AG10803 (cell line): Measurements from ENCODE around the gene RTN4.

Source experiments
- DNase-seq: peaks from one replicate; pipeline ENCODE4 v3.0.0; 2010; ENCODE audit warnings: low read depth
- H3K4me3 ChIP-seq: 2 replicates; pipeline ENCODE4 v1.5.1; 2011; ENCODE audit warnings: mild to moderate bottlenecking, low read length, control low read depth
- TF ChIP-seq, protein P1 (sequence below): conservative IDR thresholded peaks from 2 replicates; pipeline ENCODE4 v1.5.1; 2011; ENCODE audit warnings: mild to moderate bottlenecking, low read length, control low read depth, inconsistent platforms

The RTN4 gene

DNA sequence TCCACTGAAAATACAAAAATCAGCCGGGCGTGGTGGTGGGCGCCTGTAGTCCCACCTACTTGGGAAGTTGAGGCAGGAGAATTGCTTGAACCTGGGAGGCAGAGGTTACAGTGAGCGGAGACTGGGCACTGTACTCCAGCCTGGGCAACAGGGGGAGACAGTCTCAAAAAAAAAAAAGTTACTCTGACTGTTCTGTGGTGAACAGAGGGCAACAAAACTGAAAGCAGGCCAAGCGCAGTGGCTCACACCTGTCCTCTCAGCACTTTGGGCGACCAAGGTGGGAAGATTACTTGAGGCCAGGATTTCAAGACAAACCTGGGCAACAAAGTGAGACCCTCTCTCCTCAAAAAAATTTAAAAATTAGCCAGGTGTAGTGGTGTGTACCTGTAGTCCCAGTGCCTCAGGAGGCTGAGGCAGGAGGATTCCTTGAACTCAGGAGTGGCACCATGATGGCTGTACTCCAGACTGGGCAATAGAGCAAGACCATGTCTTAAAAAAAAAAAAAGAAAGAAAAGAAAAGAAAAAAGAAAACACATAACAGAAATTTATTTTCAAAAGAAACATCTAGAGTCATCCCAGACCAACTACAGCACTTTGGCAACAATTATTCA, 13.6 kb upstream of the RTN4 start:
- no peak overlapping the region for H3K4me3 ChIP-seq
- DNase-seq, result no peak
- TF ChIP-seq, protein P1, sequence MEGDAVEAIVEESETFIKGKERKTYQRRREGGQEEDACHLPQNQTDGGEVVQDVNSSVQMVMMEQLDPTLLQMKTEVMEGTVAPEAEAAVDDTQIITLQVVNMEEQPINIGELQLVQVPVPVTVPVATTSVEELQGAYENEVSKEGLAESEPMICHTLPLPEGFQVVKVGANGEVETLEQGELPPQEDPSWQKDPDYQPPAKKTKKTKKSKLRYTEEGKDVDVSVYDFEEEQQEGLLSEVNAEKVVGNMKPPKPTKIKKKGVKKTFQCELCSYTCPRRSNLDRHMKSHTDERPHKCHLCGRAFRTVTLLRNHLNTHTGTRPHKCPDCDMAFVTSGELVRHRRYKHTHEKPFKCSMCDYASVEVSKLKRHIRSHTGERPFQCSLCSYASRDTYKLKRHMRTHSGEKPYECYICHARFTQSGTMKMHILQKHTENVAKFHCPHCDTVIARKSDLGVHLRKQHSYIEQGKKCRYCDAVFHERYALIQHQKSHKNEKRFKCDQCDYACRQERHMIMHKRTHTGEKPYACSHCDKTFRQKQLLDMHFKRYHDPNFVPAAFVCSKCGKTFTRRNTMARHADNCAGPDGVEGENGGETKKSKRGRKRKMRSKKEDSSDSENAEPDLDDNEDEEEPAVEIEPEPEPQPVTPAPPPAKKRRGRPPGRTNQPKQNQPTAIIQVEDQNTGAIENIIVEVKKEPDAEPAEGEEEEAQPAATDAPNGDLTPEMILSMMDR, result no peak

DNA sequence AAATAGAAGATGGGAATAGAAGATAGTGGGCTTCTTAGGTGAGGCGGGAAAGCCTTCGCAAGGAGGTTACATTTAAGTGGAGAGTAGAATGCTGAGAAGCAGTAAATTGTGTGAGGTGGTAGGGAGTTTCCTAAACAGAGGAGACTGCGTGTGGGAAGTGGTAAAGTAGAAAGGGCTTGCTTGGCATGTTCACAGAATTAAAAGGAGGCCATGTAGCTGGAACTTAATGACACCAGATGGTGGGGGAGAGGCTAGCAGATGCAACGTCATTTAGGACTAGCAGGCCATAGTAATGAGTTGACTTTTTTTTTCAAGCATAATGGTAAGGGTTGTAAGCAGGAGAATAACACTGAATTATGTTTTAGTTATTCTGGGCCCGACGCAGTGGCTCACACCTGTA, 13.0 kb upstream of the RTN4 start:
- TF ChIP-seq, protein P1, result no peak
- H3K4me3 ChIP-seq, result no peak overlapping the region
- DNase-seq, result peak; percentile 23

DNA sequence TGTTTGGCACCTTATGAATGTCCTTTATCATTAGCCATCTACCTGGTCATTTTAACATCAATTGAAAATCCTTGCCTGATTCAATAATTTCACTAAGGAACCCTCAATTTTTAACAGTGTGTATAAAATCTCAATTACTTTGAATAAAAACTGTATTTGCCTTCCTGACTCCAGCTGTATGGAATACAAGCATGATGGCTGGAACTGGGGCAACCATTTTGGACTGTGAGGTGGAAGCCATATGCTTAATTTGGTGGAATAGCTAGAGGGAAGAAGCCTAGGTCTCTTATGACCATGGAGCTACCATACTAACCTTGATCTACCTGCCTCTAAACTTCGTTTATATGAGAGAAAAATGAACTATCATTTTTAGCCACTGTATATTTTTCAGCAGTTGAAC, 12.5 kb upstream of the RTN4 start:
- TF ChIP-seq, protein P1, result no peak
- no peak for DNase-seq
- H3K4me3 ChIP-seq, result no peak overlapping the region

DNA sequence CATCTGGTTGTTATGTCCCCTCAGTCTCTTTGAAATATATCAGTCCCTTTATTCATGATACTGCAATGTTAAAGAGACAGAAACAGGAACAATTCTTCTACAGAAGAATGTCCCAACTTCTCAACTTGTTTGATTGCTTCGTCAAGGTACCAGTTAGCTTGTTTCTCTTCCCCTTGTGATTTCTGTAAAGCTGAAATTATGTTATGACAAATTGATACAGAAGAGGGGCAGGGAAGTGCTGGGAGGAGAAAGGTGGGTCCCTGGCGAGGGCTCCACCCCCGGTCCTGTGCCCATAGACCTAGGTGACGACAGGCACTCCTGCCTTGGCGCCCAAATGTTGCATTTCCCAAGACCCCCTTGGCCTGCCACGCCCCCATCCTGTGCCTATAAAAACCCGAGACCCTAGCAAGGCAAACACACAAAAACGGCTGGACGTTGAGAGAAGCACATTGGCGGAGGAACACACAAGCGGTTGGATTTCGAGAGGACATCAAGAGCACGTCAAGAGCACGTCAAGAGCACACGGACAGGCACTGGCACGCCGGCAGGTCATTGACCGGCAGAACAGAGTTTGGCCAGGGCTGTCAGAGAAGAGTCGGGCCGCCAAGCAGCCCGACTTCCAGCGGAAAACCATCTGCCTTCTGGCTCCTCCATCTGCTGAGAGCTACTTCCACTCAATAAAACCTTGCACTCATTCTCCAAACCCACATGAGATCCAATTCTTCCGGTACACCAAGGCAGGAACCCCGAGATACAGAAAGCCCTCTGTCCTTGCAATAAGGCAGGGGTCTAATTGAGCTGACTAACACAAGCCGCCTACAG, 11.5 kb upstream of the RTN4 start:
- no peak overlapping the region for H3K4me3 ChIP-seq
- DNase-seq, result no peak
- TF ChIP-seq, protein P1, result no peak

DNA sequence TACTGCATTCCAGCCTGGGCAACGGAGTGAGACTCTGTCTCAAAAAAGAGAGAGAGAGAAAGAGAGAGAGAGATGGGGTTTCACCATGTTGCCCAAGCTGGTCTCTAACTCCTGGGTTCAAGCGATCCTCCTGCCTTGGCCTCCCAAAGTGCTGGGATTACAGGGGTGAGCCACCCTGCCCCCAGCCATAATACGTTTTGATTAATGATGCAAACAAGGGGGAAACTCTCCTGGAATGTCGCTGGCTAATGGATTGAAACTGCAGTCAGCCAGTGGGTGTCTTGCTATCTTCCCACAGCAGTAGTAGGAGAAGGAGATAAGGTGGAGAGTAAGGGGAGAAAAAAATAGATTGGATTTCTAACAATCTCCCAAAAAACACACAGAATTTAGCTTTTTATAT, 9.5 kb upstream of the RTN4 start:
- DNase-seq, result no peak
- H3K4me3 ChIP-seq, result no peak overlapping the region
- TF ChIP-seq, protein P1, result no peak

DNA sequence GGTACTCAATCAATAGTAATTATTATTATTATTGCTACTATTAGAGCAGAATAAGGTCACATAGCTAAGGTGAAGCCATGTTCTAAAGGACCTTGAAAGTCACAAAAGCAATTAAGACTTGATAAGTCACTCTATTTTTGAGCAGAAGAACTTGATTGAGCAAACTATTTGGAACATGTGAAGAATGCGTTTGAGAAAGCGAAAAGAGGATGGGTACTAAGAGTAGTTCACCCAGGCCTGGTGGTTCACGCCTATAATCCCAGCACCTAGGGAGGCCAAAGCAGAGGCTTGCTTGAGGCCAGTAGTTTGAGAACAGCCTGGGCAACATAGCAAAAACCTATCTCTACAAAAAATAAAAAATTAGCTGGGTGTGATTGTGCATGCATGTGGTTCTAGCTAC, 7.2 kb upstream of the RTN4 start:
- TF ChIP-seq, protein P1, result no peak
- no peak overlapping the region for H3K4me3 ChIP-seq

DNA sequence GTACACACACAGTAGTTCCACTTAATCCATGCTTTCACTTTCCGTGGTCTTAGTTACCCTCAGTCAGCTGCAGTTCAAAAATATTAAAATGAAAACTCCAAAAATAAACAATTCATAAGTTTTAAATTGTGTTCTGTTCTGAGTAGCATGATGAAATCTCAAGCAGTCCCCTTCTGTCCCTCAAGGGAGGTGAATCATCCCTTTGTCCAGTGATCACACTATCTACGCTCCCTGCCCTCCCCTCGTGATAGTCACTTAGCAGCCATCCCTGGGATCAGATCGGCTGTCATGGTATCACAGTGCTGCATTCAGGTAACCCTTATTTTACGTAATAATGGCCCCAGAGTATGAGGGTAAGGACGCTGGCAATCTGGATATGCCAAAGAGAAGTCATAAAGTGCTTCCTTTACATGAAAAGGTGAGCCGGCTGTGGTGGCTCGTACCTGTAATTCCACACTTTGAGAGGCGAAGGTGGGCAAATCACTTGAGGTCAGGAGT, 5.8 kb upstream of the RTN4 start:
- no peak overlapping the region for H3K4me3 ChIP-seq
- DNase-seq, result peak; percentile 56
- TF ChIP-seq, protein P1, result no peak

More for the DNA sequence above, 7.2 kb upstream of the RTN4 start:
- no peak for DNase-seq
